A549 (cell line): ENCODE measurements around the gene HHLA2. TPM values are rescaled to one million over a fixed set of nuclear protein-coding genes. Genes with fewer than 3 reads are reported as not detected.

Experiments
- ATAC-seq, 2 experiments: fragments of 200-7000 bp in 1 of 2; fragments of >200 bp in 1 of 2; cut with Nextera tagmentation in 1 of 2; cut with Tn5 transposase in 1 of 2; 3 replicates each; pipeline versions ENCODE4 v1.8.0 to v1.9.1; 2018 to 2020; ENCODE audit warnings: mild to moderate bottlenecking in 1 of 2, moderate library complexity in 1 of 2
- CTCF ChIA-PET: fragments of 300-600 bp; sonication (Branson Sonifier 250); formaldehyde crosslinking; extraction: SDS; loops from one replicate; lab custom pipeline; 2021; ENCODE audit warnings: antibody characterized with exemption, inconsistent platforms; lab: Yijun Ruan, JAX
- POLR2A ChIA-PET: fragments of 350-600 bp; formaldehyde crosslinking; extraction: SDS; loops from one replicate; lab custom pipeline; 2021; ENCODE audit warnings: antibody characterized with exemption, inconsistent platforms; lab: Yijun Ruan, JAX
- DNase-seq, 2 experiments: peaks; one replicate each; pipeline versions ENCODE4 v3.0.0 to v3.0.0-alpha.2; 2011 to 2016; ENCODE audit warnings: low read depth in 1 of 2, low spot score in 1 of 2
- FAIRE-seq: peaks from 2 replicates; lab custom pipeline; 2011; peaks lifted over from hg19 to GRCh38; lab: Jason Lieb, UNC
- H3K27ac ChIP-seq, 2 experiments: fragments of >200 bp; sonication (Bioruptor Twin); formaldehyde crosslinking; 3 replicates each; pipeline ENCODE4 v1.5.1; 2016 to 2017
- H3K4me1 ChIP-seq: fragments of >200 bp; sonication (Bioruptor Twin); formaldehyde crosslinking; 3 replicates; pipeline ENCODE4 v1.6.1; 2016
- H3K4me2 ChIP-seq: fragments of >200 bp; sonication (Bioruptor Twin); formaldehyde crosslinking; 3 replicates; pipeline ENCODE4 v1.6.1; 2016
- H3K4me3 ChIP-seq: fragments of >200 bp; sonication (Bioruptor Twin); formaldehyde crosslinking; 3 replicates; pipeline ENCODE4 v1.5.1; 2016
- H3K9me3 ChIP-seq: fragments of >200 bp; sonication (Bioruptor Twin); formaldehyde crosslinking; 3 replicates; pipeline ENCODE4 v1.6.1; 2016
- BHLHE40 ChIP-seq: IDR thresholded peaks from 2 replicates; pipeline ENCODE4 v1.6.1; 2012; ENCODE audit warnings: low read depth, low read length, inconsistent platforms
- CEBPB ChIP-seq, 2 experiments: fragments of >200 bp in 1 of 2; sonication (Bioruptor Twin) in 1 of 2; formaldehyde crosslinking in 1 of 2; IDR thresholded peaks; 2 replicates each; pipeline ENCODE4 v1.6.1; 2012 to 2016
- CHD4 ChIP-seq: fragments of 200-600 bp; sonication (generic); IDR thresholded peaks from 2 replicates; pipeline ENCODE4 v1.6.1; 2016; ENCODE audit warnings: antibody characterized with exemption, mild to moderate bottlenecking, borderline replicate concordance
- FOSB ChIP-seq: fragments of 250-450 bp; sonication (Bioruptor Pico); IDR thresholded peaks from 2 replicates; pipeline ENCODE4 v1.5.0; 2020; ENCODE audit warnings: mild to moderate bottlenecking, moderate library complexity
- FOSL2 ChIP-seq, 2 experiments: fragments of 450-650 bp in 1 of 2; fragments of >200 bp in 1 of 2; sonication (Bioruptor Twin) in 1 of 2; formaldehyde crosslinking; IDR thresholded peaks; 2 replicates each; pipeline versions ENCODE4 v1.5.0 to v1.6.1; 2016 to 2020; ENCODE audit warnings: mild to moderate bottlenecking in 1 of 2, moderate library complexity in 1 of 2
- FOXS1 ChIP-seq: fragments of 250-450 bp; sonication (Bioruptor Pico); IDR thresholded peaks from 2 replicates; pipeline ENCODE4 v1.5.0; 2020; ENCODE audit warnings: mild to moderate bottlenecking, moderate library complexity
- GATA3 ChIP-seq: IDR thresholded peaks from 2 replicates; pipeline ENCODE4 v1.6.1; 2012; ENCODE audit warnings: borderline replicate concordance
- HOXA7 ChIP-seq: fragments of 250-450 bp; sonication (Bioruptor Pico); IDR thresholded peaks from 2 replicates; pipeline ENCODE4 v1.5.0; 2020; ENCODE audit warnings: mild to moderate bottlenecking, moderate library complexity
- HOXB5 ChIP-seq: fragments of 250-450 bp; sonication (Bioruptor Pico); IDR thresholded peaks from 2 replicates; pipeline ENCODE4 v1.5.0; 2020; ENCODE audit warnings: mild to moderate bottlenecking, moderate library complexity
- KDM1A ChIP-seq: fragments of 200-600 bp; sonication (generic); IDR thresholded peaks from 2 replicates; pipeline ENCODE4 v1.6.1; 2016; ENCODE audit warnings: low read depth, mild to moderate bottlenecking
- MAZ ChIP-seq: fragments of 150-350 bp; IDR thresholded peaks from 2 replicates; pipeline ENCODE4 v1.6.1; 2014; ENCODE audit warnings: antibody characterized with exemption, low read depth, low read length, borderline replicate concordance
- POLR2AphosphoS2 ChIP-seq: conservative IDR thresholded peaks from 2 replicates; pipeline ENCODE4 v1.6.1; 2012; ENCODE audit warnings: low read length, improper control_type of control experiment, inconsistent platforms
- RAD21 ChIP-seq, 2 experiments: fragments of >200 bp in 1 of 2; sonication (Bioruptor Twin) in 1 of 2; formaldehyde crosslinking in 1 of 2; IDR thresholded peaks in 1 of 2; conservative IDR thresholded peaks in 1 of 2; 2 replicates in 1 of 2; 3 replicates in 1 of 2; pipeline ENCODE4 v1.6.1; 2012 to 2018; ENCODE audit warnings: inconsistent platforms in 1 of 2
- RCOR1 ChIP-seq: fragments of 150-350 bp; IDR thresholded peaks from 2 replicates; pipeline ENCODE4 v1.6.1; 2014; ENCODE audit warnings: antibody characterized with exemption, low read length, low read depth
- ZFP36 ChIP-seq: fragments of 450-650 bp; IDR thresholded peaks from 2 replicates; pipeline ENCODE4 v1.6.1; 2014; ENCODE audit warnings: borderline replicate concordance; ENCODE audit not compliant: partially characterized antibody
- ZNF302 ChIP-seq: fragments of 250-450 bp; sonication (Bioruptor Pico); IDR thresholded peaks from 2 replicates; pipeline ENCODE4 v1.9.0; 2021; ENCODE audit warnings: inconsistent platforms, mild to moderate bottlenecking, moderate library complexity
- ZSCAN20 ChIP-seq: fragments of 250-450 bp; sonication (Bioruptor Pico); IDR thresholded peaks from 2 replicates; pipeline ENCODE4 v1.8.0; 2022; ENCODE audit warnings: mild to moderate bottlenecking, moderate library complexity
- WGBS: methylation state at CpG from one replicate; pipeline ENCODE4 v1.1.6; 2017; ENCODE audit errors: missing lambda C conversion rate; 5-methylcytosine and 5-hydroxymethylcytosine counted together
- polyA plus RNA-seq, 4 experiments: library from polyadenylated mRNA; depleted of rRNA in 3 of 4; stranded (reverse); fragments of >200 nt; fragmentation: RNase III in 1 of 4; extraction: RNeasy Plus Mini Kit Qiagen cat#74134 plus additional on column Dnase treatment in 1 of 4; gene quantifications; 2 replicates in 3 of 4; 3 replicates in 1 of 4; pipeline ENCODE4 v1.2.3, GENCODE V29; 2011 to 2017
- TF ChIP-seq, protein P1 (sequence below): fragments of 450-650 bp; IDR thresholded peaks from 2 replicates; pipeline ENCODE4 v1.6.1; 2014; ENCODE audit warnings: antibody characterized with exemption
- TF ChIP-seq, protein P2 (sequence below): fragments of >200 bp; sonication (Bioruptor Twin); formaldehyde crosslinking; IDR thresholded peaks from 3 replicates; pipeline ENCODE4 v1.5.1; 2016
- TF ChIP-seq, protein P3 (sequence below): fragments of >200 bp; sonication (Bioruptor Twin); formaldehyde crosslinking; IDR thresholded peaks from 3 replicates; pipeline ENCODE4 v1.6.1; 2016
- TF ChIP-seq, protein P4 (sequence below): fragments of 250-450 bp; sonication (Bioruptor Pico); IDR thresholded peaks from 2 replicates; pipeline ENCODE4 v1.5.0; 2020; ENCODE audit warnings: low read depth, mild to moderate bottlenecking, moderate library complexity

The HHLA2 gene
- polyA plus RNA-seq, 2 of the 4 experiments (the other 2 are of a cell fraction), result 0.08 to 0.48 TPM

DNA sequence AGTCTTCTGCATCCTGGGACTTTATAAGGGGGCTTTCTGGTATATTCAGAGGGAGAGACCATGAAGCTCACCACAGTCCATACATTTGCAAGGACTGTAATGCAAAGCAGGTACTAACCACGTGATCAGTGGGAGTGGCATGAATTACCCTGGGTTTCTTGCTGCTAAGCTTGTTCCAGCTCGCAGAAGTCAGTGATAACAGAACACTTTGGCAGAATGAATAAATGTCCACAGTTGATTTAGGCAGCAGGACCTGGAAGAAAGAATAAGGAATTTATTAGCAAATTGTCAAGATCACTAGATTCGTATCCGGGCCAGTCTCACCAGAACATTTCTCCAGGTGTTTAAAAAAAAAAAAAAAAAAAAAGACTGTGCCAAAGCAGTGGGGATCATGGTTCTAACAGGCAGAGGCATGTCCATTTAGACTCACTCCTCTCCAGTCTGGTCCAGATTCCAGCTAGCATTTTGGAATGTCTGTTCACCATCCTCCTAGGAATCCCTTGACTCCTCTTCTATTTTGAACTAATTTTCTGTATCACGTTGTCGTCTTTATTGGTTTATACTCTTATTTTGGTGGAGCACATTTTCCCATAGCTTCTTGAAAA lies 24.5 kb downstream of the HHLA2 start:
- POLR2A ChIA-PET, result no interaction called here
- H3K4me1 ChIP-seq, result no peaks in the 10 kb centered on the region
- no peak for FAIRE-seq
- no peak overlapping the region for H3K4me2 ChIP-seq
- no peak for ATAC-seq
- CTCF ChIA-PET, result interaction anchor here (1.4 kb wide), 1 partner anchor 13 kb away, joined by 3 read pairs; no protein-coding TSS in a partner anchor
- TF ChIP-seq, protein P1, sequence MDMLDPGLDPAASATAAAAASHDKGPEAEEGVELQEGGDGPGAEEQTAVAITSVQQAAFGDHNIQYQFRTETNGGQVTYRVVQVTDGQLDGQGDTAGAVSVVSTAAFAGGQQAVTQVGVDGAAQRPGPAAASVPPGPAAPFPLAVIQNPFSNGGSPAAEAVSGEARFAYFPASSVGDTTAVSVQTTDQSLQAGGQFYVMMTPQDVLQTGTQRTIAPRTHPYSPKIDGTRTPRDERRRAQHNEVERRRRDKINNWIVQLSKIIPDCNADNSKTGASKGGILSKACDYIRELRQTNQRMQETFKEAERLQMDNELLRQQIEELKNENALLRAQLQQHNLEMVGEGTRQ, result no peak
- TF ChIP-seq, protein P2, sequence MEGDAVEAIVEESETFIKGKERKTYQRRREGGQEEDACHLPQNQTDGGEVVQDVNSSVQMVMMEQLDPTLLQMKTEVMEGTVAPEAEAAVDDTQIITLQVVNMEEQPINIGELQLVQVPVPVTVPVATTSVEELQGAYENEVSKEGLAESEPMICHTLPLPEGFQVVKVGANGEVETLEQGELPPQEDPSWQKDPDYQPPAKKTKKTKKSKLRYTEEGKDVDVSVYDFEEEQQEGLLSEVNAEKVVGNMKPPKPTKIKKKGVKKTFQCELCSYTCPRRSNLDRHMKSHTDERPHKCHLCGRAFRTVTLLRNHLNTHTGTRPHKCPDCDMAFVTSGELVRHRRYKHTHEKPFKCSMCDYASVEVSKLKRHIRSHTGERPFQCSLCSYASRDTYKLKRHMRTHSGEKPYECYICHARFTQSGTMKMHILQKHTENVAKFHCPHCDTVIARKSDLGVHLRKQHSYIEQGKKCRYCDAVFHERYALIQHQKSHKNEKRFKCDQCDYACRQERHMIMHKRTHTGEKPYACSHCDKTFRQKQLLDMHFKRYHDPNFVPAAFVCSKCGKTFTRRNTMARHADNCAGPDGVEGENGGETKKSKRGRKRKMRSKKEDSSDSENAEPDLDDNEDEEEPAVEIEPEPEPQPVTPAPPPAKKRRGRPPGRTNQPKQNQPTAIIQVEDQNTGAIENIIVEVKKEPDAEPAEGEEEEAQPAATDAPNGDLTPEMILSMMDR, result no peak
- no peak for TF ChIP-seq ZSCAN20 (CRISPR knock-in tag)
- no peak for TF ChIP-seq KDM1A
- TF ChIP-seq BHLHE40, result no peak
- TF ChIP-seq ZNF302, result no peak
- TF ChIP-seq FOXS1 (CRISPR knock-in tag), result no peak
- TF ChIP-seq CEBPB (IDR thresholded peaks at IDR 0.05), result no peak
- no peak for TF ChIP-seq FOSL2 (IDR thresholded peaks at IDR 0.05)
- no peak for TF ChIP-seq FOSL2 (CRISPR knock-in tag; IDR thresholded peaks at IDR 0.05)
- TF ChIP-seq GATA3, result no peak
- TF ChIP-seq RCOR1, result no peak
- TF ChIP-seq, protein P3, sequence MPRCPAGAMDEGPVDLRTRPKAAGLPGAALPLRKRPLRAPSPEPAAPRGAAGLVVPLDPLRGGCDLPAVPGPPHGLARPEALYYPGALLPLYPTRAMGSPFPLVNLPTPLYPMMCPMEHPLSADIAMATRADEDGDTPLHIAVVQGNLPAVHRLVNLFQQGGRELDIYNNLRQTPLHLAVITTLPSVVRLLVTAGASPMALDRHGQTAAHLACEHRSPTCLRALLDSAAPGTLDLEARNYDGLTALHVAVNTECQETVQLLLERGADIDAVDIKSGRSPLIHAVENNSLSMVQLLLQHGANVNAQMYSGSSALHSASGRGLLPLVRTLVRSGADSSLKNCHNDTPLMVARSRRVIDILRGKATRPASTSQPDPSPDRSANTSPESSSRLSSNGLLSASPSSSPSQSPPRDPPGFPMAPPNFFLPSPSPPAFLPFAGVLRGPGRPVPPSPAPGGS, result no peak
- TF ChIP-seq CHD4, result no peak
- TF ChIP-seq FOSB, result no peak
- no peak for TF ChIP-seq ZFP36
- no peak for TF ChIP-seq HOXA7 (CRISPR knock-in tag)
- TF ChIP-seq, protein P4, sequence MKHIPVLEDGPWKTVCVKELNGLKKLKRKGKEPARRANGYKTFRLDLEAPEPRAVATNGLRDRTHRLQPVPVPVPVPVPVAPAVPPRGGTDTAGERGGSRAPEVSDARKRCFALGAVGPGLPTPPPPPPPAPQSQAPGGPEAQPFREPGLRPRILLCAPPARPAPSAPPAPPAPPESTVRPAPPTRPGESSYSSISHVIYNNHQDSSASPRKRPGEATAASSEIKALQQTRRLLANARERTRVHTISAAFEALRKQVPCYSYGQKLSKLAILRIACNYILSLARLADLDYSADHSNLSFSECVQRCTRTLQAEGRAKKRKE, result no peak
- no peak for TF ChIP-seq MAZ
- no peak for TF ChIP-seq POLR2AphosphoS2
- DNase-seq, result no peak
- H3K27ac ChIP-seq, result no peak overlapping the region
- no peaks in the 10 kb centered on the region for H3K9me3 ChIP-seq
- no peak overlapping the region for H3K4me3 ChIP-seq
- 80% methylated on average over 6 of the region's 6 CpGs for WGBS

DNA sequence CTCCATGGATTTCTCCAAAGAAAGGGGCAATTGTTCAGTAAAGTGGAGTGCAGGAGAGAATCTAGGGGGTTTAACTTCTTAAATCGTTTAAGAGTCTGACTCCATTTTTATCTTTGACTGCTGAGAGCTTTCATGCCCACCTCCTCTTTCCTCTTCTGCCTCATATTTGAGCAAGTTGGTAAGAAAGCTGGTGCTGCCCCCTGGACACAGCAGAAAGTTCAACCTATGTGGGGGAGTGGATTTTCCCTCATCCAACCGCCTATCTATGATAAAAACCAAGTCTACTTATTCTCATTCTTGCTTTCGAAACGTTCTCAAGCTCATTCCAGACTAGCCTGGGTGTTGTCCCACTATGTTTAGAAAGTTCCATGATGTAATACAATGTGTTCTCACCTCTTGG lies 26.0 kb downstream of the HHLA2 start:
- Histone ChIP-seq H3K4me2 (no peak overlapping the region), H3K27ac (no peak overlapping the region), H3K4me3 (no peak overlapping the region), H3K9me3 (no peaks in the 10 kb centered on the region), H3K4me1 (no peaks in the 10 kb centered on the region)
- FAIRE-seq (no peak), DNase-seq (no peak), ATAC-seq (no peak)
- CTCF ChIA-PET, result no interaction called here
- peak in 1 of 2 experiments; percentile 21; a peak in 1 of 5 replicates for TF ChIP-seq RAD21 (conservative IDR thresholded peaks at IDR 0.05 in 1 of 2, IDR thresholded peaks at IDR 0.05 in 1 of 2)
- no peak for TF ChIP-seq HOXB5 (CRISPR knock-in tag)
- WGBS, result 56% methylated on average over 4 of the region's 4 CpGs
- POLR2A ChIA-PET, result no interaction called here
